MCF 10A (cell line): ENCODE results near the gene CBX8. TPM values are rescaled to one million over a fixed set of nuclear protein-coding genes. Genes with fewer than 3 reads are reported as not detected.

Source experiments
- BruUV-seq: library from RNA; stranded (reverse); fragments of 400-500 nt; replicated peaks from 2 replicates; lab custom pipeline; 2021; lab: Mats Ljungman, UMichigan
- CTCF ChIA-PET: fragments of 300-600 bp; sonication (Branson Sonifier 250); formaldehyde crosslinking; extraction: SDS; loops from one replicate; lab custom pipeline; 2021; ENCODE audit warnings: antibody characterized with exemption, inconsistent platforms; lab: Yijun Ruan, JAX
- POLR2A ChIA-PET: fragments of 300-600, 350-650 bp; sonication (Branson Sonifier 250); formaldehyde crosslinking; extraction: SDS; loops from one replicate; lab custom pipeline; 2020; ENCODE audit warnings: antibody characterized with exemption, inconsistent platforms; lab: Yijun Ruan, JAX
- DNase-seq: peaks from one replicate; pipeline ENCODE4 v3.0.0-alpha.2; 2018; ENCODE audit not compliant: unreplicated experiment
- H3K27ac Mint-ChIP-seq: one replicate; pipeline ENCODE4 v1.8.0; 2022; ENCODE audit warnings: mild to moderate bottlenecking, low read depth, mixed read lengths; ENCODE audit not compliant: unreplicated experiment
- H3K27me3 Mint-ChIP-seq: one replicate; pipeline ENCODE4 v1.8.0; 2022; ENCODE audit warnings: mixed read lengths; ENCODE audit not compliant: insufficient read depth, unreplicated experiment
- H3K36me3 Mint-ChIP-seq: one replicate; pipeline ENCODE4 v1.8.0; 2022; ENCODE audit warnings: mild to moderate bottlenecking, moderate library complexity, mixed read lengths; ENCODE audit not compliant: insufficient read depth, unreplicated experiment
- H3K4me1 Mint-ChIP-seq: one replicate; pipeline ENCODE4 v1.8.0; 2022; ENCODE audit warnings: mixed read lengths; ENCODE audit not compliant: insufficient read depth, unreplicated experiment
- H3K4me3 Mint-ChIP-seq: one replicate; pipeline ENCODE4 v1.8.0; 2022; ENCODE audit warnings: mild to moderate bottlenecking, moderate library complexity, mixed read lengths; ENCODE audit not compliant: unreplicated experiment
- H3K9me3 Mint-ChIP-seq: one replicate; pipeline ENCODE4 v1.8.0; 2022; ENCODE audit warnings: mixed read lengths; ENCODE audit not compliant: unreplicated experiment
- intact Hi-C: fragments of 100-400 bp; cut with micrococcal nuclease; formaldehyde crosslinking; loops from 2 replicates; pipeline ENCODE4 v1.14.1; 2022
- total RNA-seq: library from RNA; stranded (reverse); gene quantifications from 2 replicates; pipeline ENCODE4 v1.2.3, GENCODE V29; 2022
- TF ChIP-seq, protein P1 (sequence below): fragments of 200-600 bp; IDR thresholded peaks from one replicate; pipeline ENCODE4 v1.8.0; 2022; ENCODE audit warnings: antibody characterized with exemption, mild to moderate bottlenecking; ENCODE audit not compliant: unreplicated experiment

CBX8 gene
- total RNA-seq, 1 experiment from 2014 or later: 9.4 TPM

DNA sequence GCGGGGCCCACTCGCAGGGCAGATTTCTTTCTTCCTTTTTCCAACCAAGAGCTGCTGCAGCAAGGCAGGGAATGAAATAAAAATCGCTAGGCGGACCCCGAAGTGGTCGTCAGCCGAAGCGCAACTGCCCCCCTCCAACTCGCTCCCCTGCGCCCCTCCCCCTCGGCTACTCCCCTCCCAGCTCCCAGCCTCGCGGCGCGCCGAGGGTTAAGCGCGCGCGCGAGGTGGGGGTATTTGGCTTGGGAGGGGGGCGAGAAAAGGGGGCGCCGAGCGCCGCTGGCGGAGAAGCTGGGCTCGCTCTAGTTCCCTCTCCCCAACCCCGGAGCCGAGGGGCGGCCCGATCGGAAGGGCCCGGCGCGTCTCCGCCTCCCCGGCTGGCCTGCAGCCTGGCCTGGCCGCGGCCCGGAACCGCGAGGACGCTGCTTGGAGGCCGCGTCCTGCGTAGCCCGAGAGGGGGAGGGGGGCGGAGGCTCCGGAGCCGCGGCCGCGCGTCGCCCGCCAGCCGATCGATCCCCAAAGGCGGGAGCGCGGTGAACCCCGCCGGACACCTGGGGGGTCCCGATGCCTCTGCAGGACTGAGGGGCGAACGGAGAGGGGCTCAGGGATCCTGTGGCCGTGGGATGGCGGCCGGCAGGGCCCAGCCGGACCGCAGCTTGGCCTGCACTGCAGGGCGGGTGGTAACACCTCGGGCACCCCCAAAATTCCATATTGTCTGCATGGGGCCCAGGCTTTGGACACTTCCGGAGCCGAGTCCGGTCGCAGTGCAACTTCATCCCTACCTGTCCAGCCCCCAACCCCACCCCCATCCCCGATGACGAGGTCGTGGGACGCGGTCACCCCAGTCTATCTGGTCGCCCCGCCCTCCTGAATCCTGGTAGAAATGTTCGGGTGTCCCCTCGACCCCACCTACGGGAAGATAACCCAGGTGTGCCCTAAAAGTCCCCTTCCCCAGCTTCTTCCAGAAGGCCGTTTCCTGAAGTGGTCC is 47.2 kb upstream of the CBX8 start:
- Mint-ChIP-seq H3K27ac (no peak overlapping the region), H3K27me3 (peaks cover 11% of the 10 kb centered on the region), H3K9me3 (no peaks in the 10 kb centered on the region), H3K4me3 (no peak overlapping the region), H3K4me1 (no peaks in the 10 kb centered on the region), H3K36me3 (no peaks in the 10 kb centered on the region)
- peak; percentile 47 for DNase-seq
- ChIA-PET CTCF (interaction anchor here (1.2 kb wide), 1 partner anchor 72 kb away, joined by 3 read pairs; no protein-coding TSS in a partner anchor), POLR2A (interaction anchor here (0.7 kb wide), 1 partner anchor 23 kb away, joined by 3 read pairs; no protein-coding TSS in a partner anchor)
- intact Hi-C loops: no loop called here
- TF ChIP-seq, protein P1, sequence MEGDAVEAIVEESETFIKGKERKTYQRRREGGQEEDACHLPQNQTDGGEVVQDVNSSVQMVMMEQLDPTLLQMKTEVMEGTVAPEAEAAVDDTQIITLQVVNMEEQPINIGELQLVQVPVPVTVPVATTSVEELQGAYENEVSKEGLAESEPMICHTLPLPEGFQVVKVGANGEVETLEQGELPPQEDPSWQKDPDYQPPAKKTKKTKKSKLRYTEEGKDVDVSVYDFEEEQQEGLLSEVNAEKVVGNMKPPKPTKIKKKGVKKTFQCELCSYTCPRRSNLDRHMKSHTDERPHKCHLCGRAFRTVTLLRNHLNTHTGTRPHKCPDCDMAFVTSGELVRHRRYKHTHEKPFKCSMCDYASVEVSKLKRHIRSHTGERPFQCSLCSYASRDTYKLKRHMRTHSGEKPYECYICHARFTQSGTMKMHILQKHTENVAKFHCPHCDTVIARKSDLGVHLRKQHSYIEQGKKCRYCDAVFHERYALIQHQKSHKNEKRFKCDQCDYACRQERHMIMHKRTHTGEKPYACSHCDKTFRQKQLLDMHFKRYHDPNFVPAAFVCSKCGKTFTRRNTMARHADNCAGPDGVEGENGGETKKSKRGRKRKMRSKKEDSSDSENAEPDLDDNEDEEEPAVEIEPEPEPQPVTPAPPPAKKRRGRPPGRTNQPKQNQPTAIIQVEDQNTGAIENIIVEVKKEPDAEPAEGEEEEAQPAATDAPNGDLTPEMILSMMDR: no peak
- no TSS peak for BruUV-seq

DNA sequence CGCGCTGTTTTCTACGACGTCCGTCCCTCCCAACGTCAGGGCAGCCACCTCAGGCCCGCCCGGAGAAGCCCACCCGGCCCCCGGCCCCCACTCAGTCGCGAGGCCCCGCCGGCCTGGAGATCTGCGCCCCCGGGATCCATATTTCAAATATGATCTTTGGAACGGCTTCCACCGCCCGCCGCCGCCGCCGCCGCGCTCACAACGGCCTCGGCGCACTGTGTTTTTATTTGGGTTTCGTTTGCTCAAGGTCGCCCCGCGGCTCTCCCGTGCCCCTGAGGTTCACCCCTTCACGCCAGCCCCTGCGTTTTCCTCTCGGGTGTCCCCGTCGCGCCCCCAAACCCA is 46.6 kb upstream of the CBX8 start:
- Mint-ChIP-seq H3K4me1 (no peaks in the 10 kb centered on the region), H3K27me3 (peaks cover 11% of the 10 kb centered on the region), H3K27ac (no peak overlapping the region), H3K9me3 (no peaks in the 10 kb centered on the region), H3K36me3 (no peaks in the 10 kb centered on the region), H3K4me3 (no peak overlapping the region)
- CTCF ChIA-PET: interaction anchor here (0.6 kb wide), 1 partner anchor 571 kb away, joined by 3 read pairs; no protein-coding TSS in a partner anchor
- no TSS peak for BruUV-seq
- POLR2A ChIA-PET: interaction anchor here (0.7 kb wide), 1 partner anchor 22 kb away, joined by 3 read pairs; no protein-coding TSS in a partner anchor
- TF ChIP-seq, protein P1: no peak
- DNase-seq: no peak
- intact Hi-C loops: no loop called here

DNA sequence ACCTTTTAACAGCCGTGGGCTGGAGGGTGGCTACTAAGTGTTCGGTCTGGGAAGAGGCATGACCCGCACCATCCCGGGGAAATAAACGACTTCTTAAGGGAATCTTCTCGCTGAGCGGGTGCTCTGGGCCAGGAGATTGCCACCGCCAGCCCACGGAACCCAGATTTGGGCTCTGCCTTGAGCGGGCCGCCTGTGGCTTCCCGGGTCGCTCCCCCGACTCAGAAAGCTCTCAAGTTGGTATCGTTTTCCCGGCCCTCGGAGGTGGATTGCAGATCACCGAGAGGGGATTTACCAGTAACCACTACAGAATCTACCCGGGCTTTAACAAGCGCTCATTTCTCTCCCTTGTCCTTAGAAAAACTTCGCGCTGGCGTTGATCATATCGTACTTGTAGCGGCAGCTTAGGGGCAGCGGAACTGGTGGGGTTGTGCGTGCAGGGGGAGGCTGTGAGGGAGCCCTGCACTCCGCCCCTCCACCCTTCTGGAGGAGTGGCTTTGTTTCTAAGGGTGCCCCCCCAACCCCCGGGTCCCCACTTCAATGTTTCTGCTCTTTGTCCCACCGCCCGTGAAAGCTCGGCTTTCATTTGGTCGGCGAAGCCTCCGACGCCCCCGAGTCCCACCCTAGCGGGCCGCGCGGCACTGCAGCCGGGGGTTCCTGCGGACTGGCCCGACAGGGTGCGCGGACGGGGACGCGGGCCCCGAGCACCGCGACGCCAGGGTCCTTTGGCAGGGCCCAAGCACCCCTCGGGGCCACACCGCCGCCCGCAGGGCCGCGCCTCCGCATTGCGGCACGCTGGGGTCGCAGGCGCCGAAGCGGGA is 46.0 kb upstream of the CBX8 start:
- Mint-ChIP-seq H3K27ac (no peak overlapping the region), H3K4me3 (no peak overlapping the region), H3K9me3 (no peaks in the 10 kb centered on the region), H3K4me1 (no peaks in the 10 kb centered on the region), H3K36me3 (peaks cover under 1% of the 10 kb centered on the region), H3K27me3 (peaks cover 11% of the 10 kb centered on the region)
- BruUV-seq: no TSS peak
- TF ChIP-seq, protein P1: no peak
- ChIA-PET CTCF (interaction anchor here (0.6 kb wide), 2 partner anchors 122 to 572 kb away, joined by 3 to 4 read pairs; no protein-coding TSS in a partner anchor), POLR2A (interaction anchor here (0.6 to 4.0 kb wide), 3 partner anchors 7 to 816 kb away, joined by 4 to 46 read pairs (median 4); no protein-coding TSS in a partner anchor)
- intact Hi-C loops: no loop called here
- DNase-seq: no peak
